Fibroblast of lung (primary cell): ENCODE results near the gene MARK3. TPM values are rescaled to one million over a fixed set of nuclear protein-coding genes. Genes with fewer than 3 reads are reported as not detected.

Source experiments
- DNase-seq, 2 donors: peaks; one replicate each; pipeline versions ENCODE4 v3.0.0 to v3.0.0-alpha.2; 2010; ENCODE audit warnings: low read depth in 2 of 2
- H2AFZ ChIP-seq: 2 replicates; pipeline ENCODE4 v1.5.1; 2012; ENCODE audit warnings: low read length, control low read depth, inconsistent platforms
- H3K27ac ChIP-seq: 2 replicates; pipeline ENCODE4 v1.5.1; 2011; ENCODE audit warnings: low read length, control low read depth; ENCODE audit not compliant: insufficient read depth
- H3K27me3 ChIP-seq: 2 replicates; pipeline ENCODE4 v1.5.1; 2011; ENCODE audit warnings: mild to moderate bottlenecking, low read length; ENCODE audit not compliant: control insufficient read depth, insufficient read depth
- H3K36me3 ChIP-seq: 2 replicates; pipeline ENCODE4 v1.5.1; 2011; ENCODE audit warnings: low read length; ENCODE audit not compliant: control insufficient read depth, insufficient read depth
- H3K4me1 ChIP-seq: 2 replicates; pipeline ENCODE4 v1.5.1; 2011; ENCODE audit warnings: low read length; ENCODE audit not compliant: control insufficient read depth, insufficient read depth; ENCODE audit errors: extremely low read depth
- H3K4me2 ChIP-seq: 2 replicates; pipeline ENCODE4 v1.5.1; 2011; ENCODE audit warnings: low read length, control low read depth; ENCODE audit not compliant: insufficient read depth; ENCODE audit errors: extremely low read depth
- H3K4me3 ChIP-seq, 4 experiments: fragments of 200-600 bp in 1 of 4; sonication (generic) in 1 of 4; replicated peaks in 1 of 4; 2 replicates each; pipeline ENCODE4 v1.5.1; 2011 to 2016; ENCODE audit warnings: low read length in 4 of 4, low read depth in 3 of 4, mild to moderate bottlenecking in 3 of 4, control low read depth in 2 of 4, inconsistent platforms in 1 of 4, mixed read lengths in 1 of 4; ENCODE audit not compliant: insufficient read depth in 1 of 4; ENCODE audit errors: control extremely low read depth in 1 of 4
- H3K79me2 ChIP-seq: 2 replicates; pipeline ENCODE4 v1.5.1; 2012; ENCODE audit warnings: mild to moderate bottlenecking, low read length, inconsistent platforms; ENCODE audit not compliant: control insufficient read depth, insufficient read depth
- H3K9ac ChIP-seq: 2 replicates; pipeline ENCODE4 v1.5.1; 2011; ENCODE audit warnings: mild to moderate bottlenecking, low read length, control low read depth; ENCODE audit not compliant: insufficient read depth
- H3K9me3 ChIP-seq: 2 replicates; pipeline ENCODE4 v1.5.1; 2012; ENCODE audit warnings: low read depth, low read length; ENCODE audit not compliant: control insufficient read depth, insufficient read depth
- H4K20me1 ChIP-seq: 2 replicates; pipeline ENCODE4 v1.5.1; 2011; ENCODE audit warnings: low read length; ENCODE audit not compliant: control insufficient read depth, insufficient read depth; ENCODE audit errors: extremely low read depth
- CTCF ChIP-seq, 2 donors: IDR thresholded peaks in 1 of 2; conservative IDR thresholded peaks in 1 of 2; 1 replicate in 1 of 2; 2 replicates in 1 of 2; pipeline ENCODE4 v1.5.1; 2011 to 2012; ENCODE audit warnings: low read length in 2 of 2, control low read depth in 1 of 2, inconsistent platforms in 1 of 2, low read depth in 1 of 2, mild to moderate bottlenecking in 1 of 2
- EZH2 ChIP-seq: IDR thresholded peaks from 2 replicates; pipeline ENCODE4 v1.5.1; 2012; ENCODE audit warnings: low read length, control low read depth, mild to moderate bottlenecking; ENCODE audit errors: missing control alignments
- polyA plus RNA-seq, 2 donors: library from polyadenylated mRNA; depleted of rRNA in 1 of 2; stranded (reverse) in 1 of 2; unstranded in 1 of 2; fragments of >200 nt; gene quantifications; 2 replicates each; pipeline ENCODE4 v1.2.1, GENCODE V29; 2011 to 2012; ENCODE audit warnings: missing spikeins in 1 of 2
- total RNA-seq: library from RNA; depleted of rRNA; stranded (reverse); fragments of >200 nt; gene quantifications from 2 replicates; pipeline ENCODE4 v1.2.1, GENCODE V29; 2014

Gene MARK3
- total and polyA plus RNA-seq, 2 donors (not counting 1 experiment from before 2014, with no cell fraction given) = 76.0 to 119 TPM

DNA sequence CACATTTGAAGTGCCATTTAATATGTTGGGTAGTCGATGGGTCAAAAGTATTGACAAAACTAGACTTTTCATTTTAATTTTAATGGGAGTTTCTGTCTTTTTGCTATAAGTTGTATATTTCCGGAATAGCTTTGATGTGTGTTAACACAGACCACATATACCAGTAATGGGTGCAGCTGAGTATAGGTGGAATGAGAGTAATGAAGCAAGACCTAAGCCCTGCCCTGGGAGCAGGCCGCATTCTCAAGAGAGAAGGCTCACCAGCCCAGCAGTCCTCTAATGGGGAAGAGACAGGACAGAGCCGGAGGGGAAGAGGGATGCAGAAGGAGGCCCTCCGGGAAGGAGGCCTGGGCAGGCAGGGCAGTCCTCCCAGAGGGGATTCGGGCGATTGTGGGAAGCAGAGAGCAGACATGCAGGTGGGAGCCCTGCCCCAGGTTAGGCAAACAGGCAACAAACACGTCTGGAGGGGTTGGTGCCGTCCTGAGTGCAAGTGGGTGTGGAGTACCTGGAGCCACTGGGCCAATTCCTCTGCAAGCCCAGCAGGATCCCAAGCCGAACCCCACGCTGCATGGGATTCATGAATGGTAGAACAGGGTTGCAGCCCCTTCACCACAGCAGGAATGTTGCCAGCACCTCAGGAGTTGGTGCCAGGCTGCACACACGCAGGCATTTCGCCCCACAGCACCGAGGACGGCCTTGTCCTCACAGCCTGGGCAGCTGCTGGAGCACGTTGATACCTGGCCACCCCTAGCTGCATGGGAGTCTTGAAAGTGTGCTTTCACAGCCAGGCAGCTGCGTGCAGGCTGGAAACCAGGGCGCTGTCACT is 129.6 kb downstream of the MARK3 start:
- TF ChIP-seq CTCF (conservative IDR thresholded peaks at IDR 0.05 in 1 of 2, IDR thresholded peaks at IDR 0.05 in 1 of 2; ENCODE audit: low read depth in 1 of 2, low read length in 2 of 2) = no peak
- TF ChIP-seq EZH2 = no peak
- Histone ChIP-seq H3K9me3 (no peaks in the 10 kb centered on the region), H3K4me2 (no peak overlapping the region), H3K36me3 (peaks cover 7% of the 10 kb centered on the region), H3K27me3 (no peaks in the 10 kb centered on the region), H3K27ac (no peak overlapping the region), H3K4me3 (no peak overlapping the region), H3K4me1 (peaks cover 16% of the 10 kb centered on the region), H4K20me1 (no peaks in the 10 kb centered on the region), H3K79me2 (no peaks in the 10 kb centered on the region), H3K9ac (no peak overlapping the region), H2AFZ (no peak overlapping the region)
- no peak for DNase-seq

DNA sequence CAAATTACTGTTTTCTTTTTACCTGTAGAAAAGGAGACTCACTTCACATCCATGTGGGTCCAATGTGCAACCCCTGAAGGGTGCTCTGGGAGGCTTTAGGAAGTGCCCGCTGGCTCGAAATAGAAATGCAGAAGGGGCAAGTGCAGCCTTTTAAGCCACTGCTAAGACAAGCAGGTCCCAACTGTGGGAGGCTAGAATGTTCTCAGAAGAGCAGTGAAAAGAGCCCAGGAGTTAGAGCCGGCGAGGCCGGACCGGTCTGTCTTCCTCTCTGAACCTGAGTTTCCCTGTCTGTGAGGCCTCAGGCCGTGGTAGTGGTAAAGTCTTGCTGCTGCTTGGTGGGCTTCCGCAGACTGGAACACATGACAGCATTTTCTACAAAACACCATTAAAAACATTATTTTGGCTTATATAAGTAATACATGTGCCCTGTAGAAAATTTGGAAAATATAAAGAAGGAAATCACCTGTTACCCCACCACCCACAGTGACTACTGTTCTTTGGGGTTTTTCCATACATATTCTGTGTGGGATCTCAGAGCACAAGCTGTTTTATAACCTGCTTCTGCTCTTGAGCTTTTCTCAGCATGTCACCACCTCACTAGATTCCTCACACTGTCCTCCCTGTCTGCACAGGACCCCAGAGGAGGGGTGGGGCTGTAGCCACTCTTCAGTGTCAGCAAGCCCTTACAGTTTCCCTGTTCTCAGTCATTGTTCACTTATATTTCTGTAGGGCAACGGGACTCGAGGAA is 131.4 kb downstream of the MARK3 start:
- TF ChIP-seq EZH2 (no peak), CTCF (conservative IDR thresholded peaks at IDR 0.05 in 1 of 2, IDR thresholded peaks at IDR 0.05 in 1 of 2; ENCODE audit: low read depth in 1 of 2, low read length in 2 of 2) (no peak)
- Histone ChIP-seq H3K27me3 (no peaks in the 10 kb centered on the region), H4K20me1 (no peaks in the 10 kb centered on the region), H2AFZ (no peak overlapping the region), H3K9ac (no peak overlapping the region), H3K27ac (no peak overlapping the region), H3K9me3 (no peaks in the 10 kb centered on the region), H3K36me3 (peaks cover 2% of the 10 kb centered on the region), H3K79me2 (no peaks in the 10 kb centered on the region), H3K4me2 (no peak overlapping the region), H3K4me1 (peaks cover 21% of the 10 kb centered on the region), H3K4me3 (no peak overlapping the region)
- DNase-seq = no peak

DNA sequence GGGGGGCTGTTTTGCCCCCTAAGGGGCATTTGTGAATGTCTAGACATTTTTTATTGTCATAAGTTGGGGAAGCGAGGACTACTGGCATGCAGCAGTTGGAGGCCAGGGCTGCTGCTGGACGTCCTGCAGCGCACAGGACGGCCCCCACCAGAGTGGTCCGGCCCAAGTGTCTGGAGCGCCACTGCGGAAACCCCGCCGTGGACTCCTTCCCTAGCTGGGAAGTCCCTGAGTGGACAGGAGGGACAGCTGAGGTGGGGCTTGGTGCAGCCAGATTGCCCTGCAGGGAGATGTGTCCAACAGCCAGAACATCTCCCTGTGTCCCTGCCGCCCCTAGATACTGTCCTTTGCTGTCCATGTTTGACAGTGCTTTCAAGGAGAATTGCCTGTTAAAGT is 132.0 kb downstream of the MARK3 start:
- Histone ChIP-seq H3K4me1 (peaks cover 21% of the 10 kb centered on the region), H3K27me3 (no peaks in the 10 kb centered on the region), H3K9ac (no peak overlapping the region), H4K20me1 (no peaks in the 10 kb centered on the region), H3K4me2 (no peak overlapping the region), H3K9me3 (no peaks in the 10 kb centered on the region), H3K79me2 (no peaks in the 10 kb centered on the region), H3K4me3 (no peak overlapping the region), H2AFZ (no peak overlapping the region), H3K27ac (no peak overlapping the region), H3K36me3 (peaks cover 2% of the 10 kb centered on the region)
- TF ChIP-seq EZH2 (no peak), CTCF (conservative IDR thresholded peaks at IDR 0.05 in 1 of 2, IDR thresholded peaks at IDR 0.05 in 1 of 2; ENCODE audit: low read depth in 1 of 2, low read length in 2 of 2) (no peak)
- DNase-seq = no peak
